IMR-90 (cell line): Measurements from ENCODE around the gene HMGXB3. TPM values are rescaled to one million over a fixed set of nuclear protein-coding genes. Genes with fewer than 3 reads are reported as not detected.

Source experiments
- ATAC-seq: fragments of 200-7000 bp; cut with Tn5 transposase; 2 replicates; pipeline ENCODE4 v1.9.1; 2020; ENCODE audit warnings: low read depth, mild to moderate bottlenecking, moderate library complexity
- BruUV-seq: library from RNA; stranded (reverse); fragments of 400-500 nt; replicated peaks from 2 replicates; lab custom pipeline; 2021; lab: Mats Ljungman, UMichigan
- CTCF ChIA-PET: fragments of 300-600 bp; formaldehyde crosslinking; extraction: SDS; loops from one replicate; lab custom pipeline; 2021; ENCODE audit warnings: antibody characterized with exemption; lab: Yijun Ruan, JAX
- POLR2A ChIA-PET: fragments of 300-600 bp; sonication (Branson Sonifier 250); formaldehyde crosslinking; loops from one replicate; lab custom pipeline; 2022; ENCODE audit warnings: antibody characterized with exemption; ENCODE audit not compliant: unreplicated experiment; lab: Charles Lee
- DNase-seq: peaks from one replicate; pipeline ENCODE4 v3.0.0; 2013
- H2AFZ ChIP-seq: replicated peaks from 2 replicates; pipeline ENCODE3; 2013; ENCODE audit warnings: low read length, mild to moderate bottlenecking; ENCODE audit not compliant: poor library complexity
- H2AK5ac ChIP-seq: 2 replicates; pipeline ENCODE4 v1.6.1; 2013; ENCODE audit warnings: low read depth, low read length, inconsistent platforms
- H2AK9ac ChIP-seq: replicated peaks from 2 replicates; pipeline ENCODE3; 2013; ENCODE audit warnings: mild to moderate bottlenecking, low read depth, low read length, moderate library complexity; ENCODE audit not compliant: poor library complexity
- H2BK120ac ChIP-seq: 2 replicates; pipeline ENCODE4 v1.6.1; 2013; ENCODE audit warnings: low read depth, low read length, inconsistent platforms
- H2BK15ac ChIP-seq: 3 replicates; pipeline ENCODE4 v1.6.1; 2013; ENCODE audit warnings: low read depth, low read length, inconsistent platforms
- H2BK20ac ChIP-seq: 2 replicates; pipeline ENCODE4 v1.6.1; 2013; ENCODE audit warnings: low read depth, mild to moderate bottlenecking, inconsistent platforms, low read length, moderate library complexity
- H2BK5ac ChIP-seq: 2 replicates; pipeline ENCODE4 v1.6.1; 2013; ENCODE audit warnings: mild to moderate bottlenecking, low read depth, low read length, inconsistent platforms; ENCODE audit not compliant: poor library complexity, severe bottlenecking
- H3K14ac ChIP-seq: replicated peaks from 2 replicates; pipeline ENCODE4 v1.6.1; 2013; ENCODE audit warnings: low read depth, low read length, inconsistent platforms
- H3K18ac ChIP-seq: 2 replicates; pipeline ENCODE4 v1.6.1; 2013; ENCODE audit warnings: low read depth, low read length, control low read depth
- H3K23ac ChIP-seq: 2 replicates; pipeline ENCODE4 v1.6.1; 2013; ENCODE audit warnings: low read depth, low read length, inconsistent platforms
- H3K27ac ChIP-seq: 2 replicates; pipeline ENCODE4 v1.5.1; 2013; ENCODE audit warnings: mild to moderate bottlenecking, control low read depth, low read length; ENCODE audit not compliant: insufficient read depth
- H3K27me3 ChIP-seq: 2 replicates; pipeline ENCODE4 v1.6.1; 2013; ENCODE audit warnings: low read length; ENCODE audit not compliant: control insufficient read depth, insufficient read depth
- H3K36me3 ChIP-seq: 2 replicates; pipeline ENCODE4 v1.6.1; 2013; ENCODE audit warnings: low read length, mixed read lengths; ENCODE audit not compliant: control insufficient read depth, insufficient read depth
- H3K4ac ChIP-seq: 2 replicates; pipeline ENCODE4 v1.6.1; 2013; ENCODE audit warnings: low read depth, low read length, inconsistent platforms
- H3K4me1 ChIP-seq: 2 replicates; pipeline ENCODE4 v1.6.1; 2013; ENCODE audit warnings: low read length, mixed read lengths; ENCODE audit not compliant: control insufficient read depth, insufficient read depth
- H3K4me2 ChIP-seq: 2 replicates; pipeline ENCODE4 v1.6.1; 2013; ENCODE audit warnings: low read depth, mild to moderate bottlenecking, control low read depth, low read length, moderate library complexity
- H3K4me3 ChIP-seq: 2 replicates; pipeline ENCODE4 v1.5.1; 2013; ENCODE audit warnings: low read depth, mild to moderate bottlenecking, control low read depth, low read length, moderate library complexity; ENCODE audit not compliant: insufficient read depth
- H3K56ac ChIP-seq: 2 replicates; pipeline ENCODE4 v1.6.1; 2013; ENCODE audit warnings: low read length, inconsistent platforms; ENCODE audit not compliant: insufficient read depth; ENCODE audit errors: extremely low read depth
- H3K79me1 ChIP-seq, 2 experiments: 2 replicates each; pipeline ENCODE4 v1.6.1; 2013; ENCODE audit warnings: low read length in 2 of 2, inconsistent platforms in 1 of 2, low read depth in 1 of 2
- H3K9ac ChIP-seq: 2 replicates; pipeline ENCODE4 v1.6.1; 2013; ENCODE audit warnings: low read depth, low read length, control low read depth
- H3K9me1 ChIP-seq: 2 replicates; pipeline ENCODE4 v1.6.1; 2013; ENCODE audit warnings: low read length, inconsistent platforms; ENCODE audit not compliant: insufficient read depth
- H3K9me3 ChIP-seq: 2 replicates; pipeline ENCODE4 v1.6.1; 2013; ENCODE audit warnings: low read length; ENCODE audit not compliant: control insufficient read depth, insufficient read depth
- H4K20me1 ChIP-seq: 2 replicates; pipeline ENCODE4 v1.6.1; 2013; ENCODE audit warnings: low read length, inconsistent platforms; ENCODE audit not compliant: insufficient read depth
- H4K5ac ChIP-seq: 2 replicates; pipeline ENCODE4 v1.6.1; 2013; ENCODE audit warnings: mild to moderate bottlenecking, low read depth, low read length, control low read depth
- H4K8ac ChIP-seq, 2 experiments: 2 replicates each; pipeline ENCODE4 v1.6.1; 2013; ENCODE audit warnings: low read depth in 2 of 2, low read length in 2 of 2, control low read depth in 1 of 2, inconsistent platforms in 1 of 2
- H4K91ac ChIP-seq: 2 replicates; pipeline ENCODE4 v1.6.1; 2013; ENCODE audit warnings: low read depth, low read length, inconsistent platforms; ENCODE audit not compliant: insufficient read depth
- ELK1 ChIP-seq: fragments of 150-350 bp; IDR thresholded peaks from 2 replicates; pipeline ENCODE4 v1.6.1; 2016; ENCODE audit warnings: low read depth, mild to moderate bottlenecking, low read length, moderate library complexity, borderline replicate concordance
- MAFK ChIP-seq: IDR thresholded peaks from 2 replicates; pipeline ENCODE4 v1.6.1; 2012; ENCODE audit warnings: low read depth, low read length, improper control_type of control experiment
- WGBS, 2 experiments: methylation state at CpG; one replicate each; pipeline versions ENCODE4 v1.1.5 to v1.1.7; 2013; ENCODE audit warnings: missing lambda C conversion rate in 2 of 2; ENCODE audit not compliant: insufficient read length in 1 of 2; ENCODE audit errors: extremely low coverage in 2 of 2; 5-methylcytosine and 5-hydroxymethylcytosine counted together
- dilution Hi-C: fragments of 300-500 bp; cut with HindIII; formaldehyde crosslinking; loops from one replicate; pipeline ENCODE4 v1.14.3; 2018; ENCODE audit warnings: low sequenced_read_pairs; ENCODE audit not compliant: unreplicated experiment
- in situ Hi-C: fragments of 300-500 bp; cut with MboI; formaldehyde crosslinking; loops from 3 replicates; pipeline ENCODE4 v1.14.3; 2019; ENCODE audit warnings: low sequenced_read_pairs, inconsistent platforms, mixed read lengths
- intact Hi-C: fragments of 100-400 bp; cut with micrococcal nuclease; formaldehyde crosslinking; loops from 2 replicates; pipeline ENCODE4 v1.10.0; 2022
- polyA plus RNA-seq, 3 experiments: library from polyadenylated mRNA; depleted of rRNA; stranded (reverse); fragments of >200 nt; gene quantifications; 2 replicates each; pipeline ENCODE4 v1.2.3, GENCODE V29; 2012; ENCODE audit warnings: low replicate concordance in 1 of 3
- total RNA-seq: library from RNA; depleted of rRNA; stranded (reverse); fragments of >200 nt; gene quantifications from 2 replicates; pipeline ENCODE4 v1.2.3, GENCODE V29; 2012

Gene HMGXB3
- total and polyA plus RNA-seq, 2 of the 4 experiments (the other 2 are of a cell fraction): 27.6 to 30.6 TPM

- no peak overlapping the region for H3K4ac ChIP-seq
- peaks cover 3 to 61% of the 10 kb centered on the region in 2 experiments for H3K79me1 ChIP-seq
- H3K14ac ChIP-seq: no peak overlapping the region
- H3K27me3 ChIP-seq: no peaks in the 10 kb centered on the region
- H2BK5ac ChIP-seq: no peak overlapping the region
- 93% methylated on average over 3 of the region's 7 CpGs; no CpG with 5 or more reads in 1 of the 2 experiments for WGBS, 2 experiments
- H3K36me3 ChIP-seq: peaks cover 39% of the 10 kb centered on the region
- dilution Hi-C loops: no loop called here
- H3K9ac ChIP-seq: no peak overlapping the region
- no peak overlapping the region for H3K4me3 ChIP-seq
- POLR2A ChIA-PET: no interaction called here
- no peak overlapping the region for H3K4me2 ChIP-seq
- CTCF ChIA-PET: no interaction called here
- 0 out of 2 replicates have a peak overlapping the region, but pooled peaks have one; percentile 7 for H3K23ac ChIP-seq
- no peaks in the 10 kb centered on the region for H3K9me3 ChIP-seq
- intact Hi-C loops: loop anchor here (10.0 kb wide), 1 partner anchor 179 kb away; no protein-coding TSS in a partner anchor
- H4K91ac ChIP-seq: no peak overlapping the region
- H4K5ac ChIP-seq: no peak overlapping the region
- DNase-seq: no peak
- no peaks in the 10 kb centered on the region for H4K20me1 ChIP-seq
- no TSS peak for BruUV-seq
- TF ChIP-seq ELK1: no peak
- TF ChIP-seq MAFK: peak; percentile 30; the same call in 1 of the 2 replicates
- ATAC-seq: no peak
- H2BK120ac ChIP-seq: no peak overlapping the region
- no peak overlapping the region; the same call in 1 of the 2 replicates for H2BK20ac ChIP-seq
- H3K9me1 ChIP-seq: peaks cover 9% of the 10 kb centered on the region; the same call in 1 of the 2 replicates
- 0 out of 2 replicates have a peak, but pooled peaks cover 4% of the 10 kb centered on the region for H3K4me1 ChIP-seq
- H2BK15ac ChIP-seq: no peak overlapping the region
- no peak overlapping the region for H2AFZ ChIP-seq
- in situ Hi-C loops: no loop called here
- no peak overlapping the region for H3K27ac ChIP-seq
- H3K18ac ChIP-seq: no peak overlapping the region
- no peak overlapping the region for H4K8ac ChIP-seq
- no peak overlapping the region for H2AK9ac ChIP-seq
- peak overlapping the region; percentile 14; the same call in 1 of the 2 replicates for H2AK5ac ChIP-seq
- no peak overlapping the region for H3K56ac ChIP-seq
Observed at GRCh38 chr5:150035139-150035895, 34.8 kb downstream of the HMGXB3 start.
